NAMALWA (cell line): ENCODE data around the gene PRXL2B.

Source experiments
- DNase-seq: peaks from one replicate; pipeline ENCODE4 v3.0.0-alpha.2; 2015; ENCODE audit warnings: low spot score

The PRXL2B gene

GRCh38 chr1:2637442-2638145 is 51.0 kb downstream of the PRXL2B start:
- no peak for DNase-seq

GRCh38 chr1:2638466-2639115 is 52.0 kb downstream of the PRXL2B start:
- DNase-seq = no peak

DNA sequence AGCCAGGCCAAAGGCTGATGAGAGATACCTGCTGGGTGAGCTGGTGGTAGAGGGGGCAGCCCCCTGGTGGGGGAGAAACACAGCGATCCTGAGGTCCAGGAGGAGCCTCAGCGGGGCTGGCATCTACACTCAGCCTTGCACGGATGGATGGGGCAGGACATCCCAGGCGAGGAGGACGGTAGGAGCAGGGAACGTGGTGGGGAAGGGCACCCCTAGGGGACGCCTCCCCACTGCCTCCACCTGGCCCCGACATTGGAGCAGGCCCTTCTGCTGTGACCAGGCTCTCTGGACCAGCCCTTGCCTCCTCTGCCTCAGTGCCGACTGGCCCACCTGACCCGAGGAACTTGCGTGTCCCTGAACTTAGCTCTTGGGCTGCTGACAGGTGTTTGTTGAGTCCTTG is 52.6 kb downstream of the PRXL2B start:
- DNase-seq = no peak

DNA sequence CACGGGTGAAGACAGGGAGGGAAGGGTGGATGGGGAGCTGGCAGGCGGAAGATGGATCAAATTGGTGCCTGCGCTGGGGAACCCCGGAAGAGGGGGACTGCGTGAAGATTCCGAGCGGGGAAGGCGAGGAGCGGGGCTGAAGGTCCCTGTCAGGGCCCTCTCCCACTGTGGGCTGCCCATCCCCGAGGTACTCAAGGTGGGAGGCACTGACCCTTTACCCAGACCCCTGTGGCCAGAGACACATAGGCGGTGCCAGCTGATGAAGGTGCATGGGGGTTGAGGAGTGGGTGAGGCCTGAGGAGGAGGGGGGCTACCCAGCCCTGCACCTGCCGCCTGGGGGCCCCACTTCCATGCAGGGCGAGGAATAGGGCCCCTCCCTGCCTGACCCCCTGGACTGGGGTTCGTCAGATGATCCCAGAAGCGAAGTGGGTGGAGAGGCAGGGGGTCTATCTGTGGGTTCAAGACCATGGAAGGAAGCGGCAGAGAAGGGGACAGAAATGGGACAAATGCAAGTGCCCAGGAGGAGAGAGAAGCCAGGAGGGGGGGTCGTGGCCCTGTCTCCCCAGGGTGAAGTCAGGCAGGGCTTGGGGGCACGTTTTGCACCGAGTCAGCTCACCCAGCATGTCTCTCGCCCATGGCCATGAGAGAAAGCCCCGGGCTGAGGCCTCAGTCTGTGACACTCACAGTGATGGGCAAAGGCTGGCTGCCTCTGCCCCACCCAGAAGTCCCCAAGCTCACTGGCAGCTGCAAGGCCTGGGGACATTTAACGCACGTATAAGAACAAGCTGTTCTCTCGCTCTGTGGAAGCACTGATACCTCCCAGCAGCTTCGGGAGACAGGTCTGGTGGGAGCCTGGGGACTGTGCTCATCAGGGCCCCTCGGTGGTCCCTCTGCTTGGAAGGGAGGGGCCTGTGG is 53.3 kb downstream of the PRXL2B start:
- no peak for DNase-seq

GRCh38 chr1:2640626-2641025 is 54.0 kb downstream of the PRXL2B start:
- no peak for DNase-seq
